HG02840 (cell line): ENCODE results near the gene ST7.

Experiments
- ATAC-seq: cut with Tn5 transposase; IDR thresholded peaks from one replicate; pipeline ENCODE4 v1.9.1; 2021; ENCODE audit warnings: mild to moderate bottlenecking, moderate library complexity, moderate number of reproducible peaks; ENCODE audit not compliant: unreplicated experiment, low FRiP score

ST7 gene

GRCh38 chr7:117006907-117007684, 53.8 kb downstream of the ST7 start:
- no peak for ATAC-seq

- no peak for ATAC-seq
Observed at GRCh38 chr7:117008118-117008885, 55.0 kb downstream of the ST7 start.

- no peak for ATAC-seq
Observed at GRCh38 chr7:117008886-117009531, 55.7 kb downstream of the ST7 start.

GRCh38 chr7:117009705-117010361, 56.5 kb downstream of the ST7 start:
- ATAC-seq: no peak

- peak; percentile 41 for ATAC-seq
Observed at GRCh38 chr7:117010375-117011133, 57.3 kb downstream of the ST7 start.

- ATAC-seq: peak; percentile 78
Observed at GRCh38 chr7:117011419-117012260, 58.3 kb downstream of the ST7 start.

- ATAC-seq: peak; percentile 3
Observed at GRCh38 chr7:117012284-117012683, 59.0 kb downstream of the ST7 start.

- ATAC-seq: no peak
Observed at GRCh38 chr7:117012696-117013095, 59.4 kb downstream of the ST7 start.

- ATAC-seq: no peak
Observed at GRCh38 chr7:117014099-117014656, 60.9 kb downstream of the ST7 start.

GRCh38 chr7:117014673-117015133, 61.4 kb downstream of the ST7 start:
- ATAC-seq: no peak

- no peak for ATAC-seq
Observed at GRCh38 chr7:117015258-117016184, 62.2 kb downstream of the ST7 start.

GRCh38 chr7:117017017-117017451, 63.7 kb downstream of the ST7 start:
- ATAC-seq: no peak

- no peak for ATAC-seq
Observed at GRCh38 chr7:117017702-117018266, 64.5 kb downstream of the ST7 start.

- no peak for ATAC-seq
Observed at GRCh38 chr7:117018713-117019112, 65.4 kb downstream of the ST7 start.

GRCh38 chr7:117019287-117019686, 66.0 kb downstream of the ST7 start:
- ATAC-seq: no peak

- no peak for ATAC-seq
Observed at GRCh38 chr7:117019786-117020590, 66.7 kb downstream of the ST7 start.

- ATAC-seq: no peak
Observed at GRCh38 chr7:117020591-117020973, 67.3 kb downstream of the ST7 start.
